ENCODE results near the gene TREML4.

GRCh38 chr6:41186031-41186562, 42.1 kb upstream of the TREML4 start:
- no peak for TF ChIP-seq ZNF274 (IDR thresholded peaks at IDR 0.05; ENCODE audit: low read depth, low read length)
- TF ChIP-seq SUZ12 (IDR thresholded peaks at IDR 0.05; ENCODE audit: extremely low read depth, insufficient read depth, insufficient read length) = no peak
